Measurements from ENCODE around the gene STXBP1.

The STXBP1 gene

DNA sequence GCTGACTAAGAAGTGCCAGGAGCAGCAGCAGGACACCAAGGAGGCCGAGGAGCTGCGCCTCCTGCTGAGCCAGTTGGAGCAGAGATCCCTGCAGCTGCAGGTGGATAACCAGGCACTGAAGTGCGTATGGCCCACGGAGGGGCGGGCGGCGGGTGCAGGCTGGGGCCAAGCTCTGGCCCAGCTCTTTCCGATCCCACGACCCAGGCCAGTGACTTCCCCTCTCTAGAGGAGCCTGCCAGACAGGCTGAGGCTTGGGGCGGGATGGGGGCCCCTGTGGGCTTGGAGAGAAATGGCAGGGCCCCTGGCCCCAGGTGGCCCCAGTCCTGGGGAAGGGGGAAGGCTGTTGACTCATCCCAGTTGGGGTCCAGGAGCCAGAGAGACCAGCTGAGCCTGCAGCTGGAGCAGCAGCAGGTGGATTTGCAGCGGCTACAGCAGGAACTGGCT is 99.8 kb downstream of the STXBP1 start:
- no peak for TF ChIP-seq CTCF (conservative IDR thresholded peaks at IDR 0.05; ENCODE audit: control insufficient read depth, insufficient read depth, low read depth, low read length)
- no peak for DNase-seq (ENCODE audit: low read depth)
- H3K4me3 ChIP-seq (ENCODE audit: control insufficient read depth, low read depth, low read length) = no peak overlapping the region

DNA sequence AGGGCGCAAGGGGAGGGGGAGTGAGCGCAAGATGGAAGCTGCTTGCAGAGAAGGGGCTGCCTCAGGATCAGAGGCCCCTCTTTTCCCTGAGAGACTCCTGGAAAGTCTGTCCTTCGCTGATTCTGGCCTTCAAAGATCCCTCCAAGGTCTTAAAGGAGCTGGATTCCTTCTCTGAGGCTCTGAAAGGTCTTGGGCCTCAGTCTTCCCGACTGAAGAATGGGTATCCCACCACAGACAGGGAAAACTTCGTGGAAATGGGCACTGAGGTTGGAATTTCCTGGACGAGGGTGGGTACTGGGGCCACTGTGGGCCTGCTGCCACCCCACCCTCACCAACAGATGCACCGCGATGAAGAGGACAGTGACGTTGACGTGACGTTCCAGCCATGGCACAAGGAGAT is 100.3 kb downstream of the STXBP1 start:
- no peak overlapping the region for H3K4me3 ChIP-seq (ENCODE audit: control insufficient read depth, low read depth, low read length)

DNA sequence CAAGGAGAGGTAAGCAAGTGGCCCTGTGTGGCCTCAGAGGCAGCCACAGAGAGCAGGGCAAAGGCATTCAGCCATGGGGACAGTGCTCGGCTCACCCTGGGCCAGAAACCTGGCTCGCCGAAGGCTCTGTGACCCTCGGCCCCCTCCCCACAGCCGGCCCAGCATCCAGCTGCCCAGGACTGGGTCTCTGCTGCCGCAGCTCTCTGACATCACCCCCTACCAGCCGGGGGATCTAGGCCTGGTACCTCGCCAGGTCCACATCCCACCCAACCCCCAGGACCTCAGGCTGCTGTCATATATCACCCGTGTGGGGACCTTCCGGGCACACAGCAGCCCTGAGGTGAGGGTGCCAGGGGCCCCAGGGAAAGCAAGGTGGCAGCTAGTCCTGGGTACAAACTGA is 100.8 kb downstream of the STXBP1 start:
- no peak for TF ChIP-seq CTCF (conservative IDR thresholded peaks at IDR 0.05; ENCODE audit: control insufficient read depth, insufficient read depth, low read depth, low read length)
- DNase-seq (ENCODE audit: low read depth) = no peak

More for the DNA sequence above, 100.3 kb downstream of the STXBP1 start:
- no peak for TF ChIP-seq CTCF (conservative IDR thresholded peaks at IDR 0.05; ENCODE audit: control insufficient read depth, insufficient read depth, low read depth, low read length)
- no peak for DNase-seq (ENCODE audit: low read depth)

DNA sequence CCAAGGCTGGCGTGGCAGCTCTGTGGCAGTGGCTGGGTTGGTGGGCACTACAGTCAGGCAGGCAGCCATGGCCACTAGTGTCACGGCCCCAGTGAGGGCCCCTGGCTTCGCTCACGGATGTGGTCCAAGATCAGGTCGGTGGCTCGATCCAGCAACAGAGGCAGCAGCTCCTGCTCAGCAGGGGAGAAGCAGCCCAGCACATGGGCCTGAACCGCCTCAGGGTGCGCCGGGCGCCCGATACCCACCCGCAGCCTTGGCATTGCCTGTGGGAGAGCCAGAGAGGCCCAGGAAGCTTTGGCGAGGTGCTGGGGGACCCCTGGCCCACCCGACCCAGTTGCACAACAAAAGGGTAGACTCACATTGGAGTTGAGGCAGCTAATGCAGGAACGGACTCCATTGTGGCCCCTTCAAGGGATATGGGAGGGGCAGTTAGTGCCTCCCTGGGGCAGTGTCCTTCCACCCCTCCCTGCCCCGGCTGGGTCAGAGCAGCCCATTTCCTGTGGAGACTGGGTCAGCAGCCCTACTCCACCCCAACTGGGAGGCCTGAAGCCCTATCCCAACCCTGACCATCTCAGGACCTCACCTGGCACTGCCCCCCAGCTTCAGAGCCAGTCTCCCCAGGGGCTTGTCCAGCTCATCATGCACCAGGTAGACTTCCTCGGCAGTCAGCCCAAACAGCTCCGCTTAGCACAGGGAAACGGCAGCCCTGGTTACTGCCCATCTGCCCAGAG is 102.1 kb downstream of the STXBP1 start:
- H3K4me3 ChIP-seq (ENCODE audit: control insufficient read depth, low read depth, low read length) = peak overlapping the region; percentile 88
- no peak for TF ChIP-seq CTCF (conservative IDR thresholded peaks at IDR 0.05; ENCODE audit: control insufficient read depth, insufficient read depth, low read depth, low read length)
- no peak for DNase-seq (ENCODE audit: low read depth)

More for the DNA sequence above, 100.8 kb downstream of the STXBP1 start:
- H3K4me3 ChIP-seq (ENCODE audit: control insufficient read depth, low read depth, low read length) = no peak overlapping the region

DNA sequence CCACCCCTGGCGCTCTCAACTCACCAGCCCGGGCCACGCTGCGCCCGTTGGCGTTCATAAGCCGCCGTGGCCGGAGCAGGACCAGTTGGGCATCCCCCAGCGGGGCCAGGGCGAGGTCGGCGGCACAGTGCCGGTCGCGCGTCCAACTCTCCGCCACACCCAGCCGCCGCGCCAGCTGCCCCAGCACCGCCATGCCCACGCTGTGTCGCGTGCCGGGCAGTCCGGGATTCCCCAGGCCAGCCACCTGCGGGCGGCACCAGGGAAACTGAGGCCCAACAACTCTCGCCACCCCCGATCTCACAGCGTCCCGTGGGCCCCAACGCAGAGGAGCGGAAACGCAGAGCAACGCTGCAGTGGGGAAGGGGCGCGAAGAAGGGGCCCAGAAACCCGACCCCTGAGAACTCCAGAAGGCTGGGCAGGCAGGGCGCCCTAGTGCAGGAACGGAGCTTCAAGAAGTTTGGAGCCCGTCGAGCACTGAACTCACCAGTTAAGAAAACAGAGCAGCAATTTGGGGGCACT is 102.9 kb downstream of the STXBP1 start:
- peak overlapping the region; percentile 88 for H3K4me3 ChIP-seq (ENCODE audit: control insufficient read depth, low read depth, low read length)
- DNase-seq (ENCODE audit: low read depth) = no peak
- no peak for TF ChIP-seq CTCF (conservative IDR thresholded peaks at IDR 0.05; ENCODE audit: control insufficient read depth, insufficient read depth, low read depth, low read length)

- peak; percentile 92 for DNase-seq (ENCODE audit: low read depth)
- TF ChIP-seq CTCF (conservative IDR thresholded peaks at IDR 0.05; ENCODE audit: control insufficient read depth, insufficient read depth, low read depth, low read length) = no peak
These were observed 103.6 kb downstream of the STXBP1 start, which contains the start of the genes PTRH1 and TTC16 for GRCh38 chr9:127715470-127716337. TSS of gene PTRH1 (minus strand) at chr9:127715663. CDS start at chr9:127715639, 24 bp downstream. TSS of gene TTC16 (plus strand) at chr9:127716079. CDS start at chr9:127716146, 67 bp downstream.

More at GRCh38 chr9:127715470-127716337, 103.6 kb downstream of the STXBP1 start, which contains the start of the genes PTRH1 and TTC16:
- H3K4me3 ChIP-seq (ENCODE audit: control insufficient read depth, low read depth, low read length) = peak within 1 kb of the TSS; percentile 88
